Cardiac fibroblast (primary cell): ENCODE results near the gene NRL.

ENCODE experiments used
- DNase-seq, 2 donors: peaks; one replicate each; pipeline versions ENCODE4 v3.0.0 to v3.0.0-alpha.2; 2010; ENCODE audit warnings: low read depth in 2 of 2
- H3K4me3 ChIP-seq, 2 donors: replicated peaks in 1 of 2; 1 replicate in 1 of 2; 2 replicates in 1 of 2; pipeline ENCODE4 v1.5.1; 2011; ENCODE audit warnings: low read depth in 2 of 2, low read length in 2 of 2, mild to moderate bottlenecking in 2 of 2, moderate library complexity in 1 of 2
- TF ChIP-seq, protein P1 (sequence below): IDR thresholded peaks from one replicate; pipeline ENCODE4 v1.5.1; 2011; ENCODE audit warnings: low read depth, mild to moderate bottlenecking, low read length, inconsistent platforms

The NRL gene

GRCh38 chr14:24149302-24149969 is 34.7 kb upstream of the NRL start:
- no peak overlapping the region for H3K4me3 ChIP-seq
- DNase-seq: no peak
- TF ChIP-seq, protein P1, sequence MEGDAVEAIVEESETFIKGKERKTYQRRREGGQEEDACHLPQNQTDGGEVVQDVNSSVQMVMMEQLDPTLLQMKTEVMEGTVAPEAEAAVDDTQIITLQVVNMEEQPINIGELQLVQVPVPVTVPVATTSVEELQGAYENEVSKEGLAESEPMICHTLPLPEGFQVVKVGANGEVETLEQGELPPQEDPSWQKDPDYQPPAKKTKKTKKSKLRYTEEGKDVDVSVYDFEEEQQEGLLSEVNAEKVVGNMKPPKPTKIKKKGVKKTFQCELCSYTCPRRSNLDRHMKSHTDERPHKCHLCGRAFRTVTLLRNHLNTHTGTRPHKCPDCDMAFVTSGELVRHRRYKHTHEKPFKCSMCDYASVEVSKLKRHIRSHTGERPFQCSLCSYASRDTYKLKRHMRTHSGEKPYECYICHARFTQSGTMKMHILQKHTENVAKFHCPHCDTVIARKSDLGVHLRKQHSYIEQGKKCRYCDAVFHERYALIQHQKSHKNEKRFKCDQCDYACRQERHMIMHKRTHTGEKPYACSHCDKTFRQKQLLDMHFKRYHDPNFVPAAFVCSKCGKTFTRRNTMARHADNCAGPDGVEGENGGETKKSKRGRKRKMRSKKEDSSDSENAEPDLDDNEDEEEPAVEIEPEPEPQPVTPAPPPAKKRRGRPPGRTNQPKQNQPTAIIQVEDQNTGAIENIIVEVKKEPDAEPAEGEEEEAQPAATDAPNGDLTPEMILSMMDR: no peak

DNA sequence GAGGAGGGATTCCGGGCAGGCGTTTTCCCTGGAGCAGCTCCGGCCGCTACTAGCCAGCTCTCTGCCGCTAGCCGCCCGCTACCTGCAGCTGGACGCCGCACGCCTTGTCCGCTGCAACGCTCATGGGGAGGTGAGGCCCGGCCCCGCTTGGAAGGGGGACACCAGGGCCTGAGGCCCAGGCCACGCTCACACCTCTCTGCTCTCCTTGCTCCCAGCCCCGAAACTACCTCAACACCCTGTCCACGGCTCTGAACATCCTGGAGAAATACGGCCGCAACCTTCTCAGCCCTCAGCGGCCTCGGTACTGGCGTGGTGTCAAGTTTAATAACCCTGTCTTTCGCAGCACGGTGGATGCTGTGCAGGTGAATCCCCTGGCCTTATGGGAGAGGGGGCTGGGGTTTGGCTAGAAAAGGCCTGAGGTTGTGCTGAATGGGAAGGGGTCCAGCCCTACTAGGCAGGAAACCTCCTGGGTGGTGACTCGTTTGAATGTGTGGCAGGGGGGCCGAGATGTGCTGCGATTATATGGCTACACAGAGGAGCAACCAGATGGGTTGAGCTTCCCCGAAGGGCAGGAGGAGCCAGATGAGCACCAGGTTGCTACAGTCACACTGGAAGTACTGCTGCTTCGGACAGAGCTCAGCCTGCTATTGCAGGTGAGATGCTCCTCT is 33.1 kb upstream of the NRL start:
- TF ChIP-seq, protein P1: no peak
- peak overlapping the region; percentile 88 to 91 for H3K4me3 ChIP-seq
- no peak for DNase-seq

DNA sequence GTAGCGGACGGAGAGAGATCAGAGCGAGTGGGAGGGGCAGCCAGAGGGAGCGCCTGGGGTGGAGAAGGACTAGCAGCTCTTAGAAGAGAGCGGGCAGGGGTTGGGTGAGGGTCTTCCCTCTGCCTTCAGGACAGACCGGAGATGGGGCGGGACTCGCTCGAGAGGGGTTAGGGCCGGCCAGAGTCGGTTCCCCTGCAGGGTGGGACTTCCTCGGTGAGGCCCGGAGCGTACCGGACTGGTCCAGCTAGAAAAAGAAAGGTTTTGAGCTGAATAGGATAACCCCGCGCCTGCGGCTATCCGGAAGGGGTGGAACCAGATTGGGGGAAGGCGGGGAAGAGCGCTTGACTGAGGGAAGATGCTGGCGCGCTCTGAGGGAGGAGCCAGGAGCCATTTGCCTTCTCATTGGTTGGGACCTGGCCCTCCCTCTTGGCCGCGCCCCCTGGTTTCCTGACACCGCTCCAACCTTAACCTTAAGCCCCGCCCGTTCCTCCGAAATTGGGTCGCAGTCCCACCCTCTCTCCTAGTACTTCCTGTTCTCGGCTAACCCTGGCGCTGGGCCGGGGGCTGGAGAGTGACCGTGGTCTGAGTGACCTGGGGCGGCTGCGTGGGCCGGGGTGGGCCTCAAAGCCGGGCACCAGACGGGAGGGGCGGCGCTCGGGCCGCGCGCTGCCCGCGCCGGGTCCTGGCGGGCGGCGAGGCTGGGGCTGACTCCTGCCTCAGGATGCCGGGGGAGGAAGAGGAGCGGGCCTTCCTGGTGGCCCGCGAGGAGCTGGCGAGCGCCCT is 32.4 kb upstream of the NRL start, which contains the start of gene RNF31:
TSS of gene RNF31 (plus strand) at position 521 of the 783 bp plus-strand sequence. CDS start at position 722, 201 bp downstream.
- DNase-seq: peak; percentile 98 to 99
- TF ChIP-seq, protein P1: no peak
- H3K4me3 ChIP-seq: peak within 1 kb of the TSS; percentile 88 to 91

GRCh38 chr14:24146453-24146977 is 31.8 kb upstream of the NRL start, which contains the start of gene PSME2:
TSS of gene PSME2 (minus strand) at chr14:24146610. CDS start at chr14:24146581, 29 bp downstream.
- H3K4me3 ChIP-seq: peak within 1 kb of the TSS; percentile 88 to 91
- TF ChIP-seq, protein P1: no peak
- DNase-seq: peak; percentile 95 to 99

GRCh38 chr14:24145690-24146452 is 31.1 kb upstream of the NRL start:
- TF ChIP-seq, protein P1: no peak
- DNase-seq: peak in 1 of 2 donors; percentile 31
- H3K4me3 ChIP-seq: peak overlapping the region; percentile 88 to 91

GRCh38 chr14:24145219-24145618 is 30.5 kb upstream of the NRL start:
- TF ChIP-seq, protein P1: no peak
- no peak for DNase-seq
- H3K4me3 ChIP-seq: peak overlapping the region in 1 of 2 donors; percentile 12
